Tibial nerve (tissue), 4 donors: Measurements from ENCODE around the gene AQP12A. TPM values are rescaled to one million over a fixed set of nuclear protein-coding genes. Genes with fewer than 3 reads are reported as not detected.

Experiments
- DNase-seq, 2 donors: peaks; one replicate each; pipeline ENCODE4 v3.0.0-alpha.2; 2019; ENCODE audit warnings: low spot score in 2 of 2
- H3K27ac ChIP-seq, 4 donors: fragments of 200-600 bp; sonication (generic) in 3 of 4; one replicate each; pipeline ENCODE4 v1.5.1; 2017 to 2019; ENCODE audit warnings: mild to moderate bottlenecking in 1 of 4
- H3K27me3 ChIP-seq, 2 donors: fragments of 200-600 bp; sonication (generic) in 1 of 2; one replicate each; pipeline versions ENCODE4 v1.5.1 to v1.6.0; 2017 to 2019
- H3K36me3 ChIP-seq, 3 donors: fragments of 200-600 bp; sonication (generic); one replicate each; pipeline ENCODE4 v1.5.1; 2018 to 2019
- H3K4me1 ChIP-seq, 4 donors: fragments of 200-600 bp; sonication (generic) in 3 of 4; one replicate each; pipeline ENCODE4 v1.5.1; 2017 to 2019
- H3K4me3 ChIP-seq, 4 donors: fragments of 200-600 bp; sonication (generic) in 3 of 4; one replicate each; pipeline ENCODE4 v1.5.1; 2017 to 2019; ENCODE audit warnings: mild to moderate bottlenecking in 1 of 4, moderate library complexity in 1 of 4
- H3K9me3 ChIP-seq, 4 donors: fragments of 200-600 bp; sonication (generic) in 3 of 4; one replicate each; pipeline ENCODE4 v1.5.1; 2017 to 2019
- CTCF ChIP-seq, 5 experiments: fragments of 200-600 bp in 3 of 5; fragments of 450-650 bp in 2 of 5; sonication (generic) in 3 of 5; IDR thresholded peaks; one replicate each; pipeline ENCODE4 v1.5.1; 2016 to 2019; ENCODE audit warnings: antibody characterized with exemption in 5 of 5, mild to moderate bottlenecking in 3 of 5, moderate library complexity in 2 of 5
- EP300 ChIP-seq, 2 donors: sonication (generic); formaldehyde crosslinking; IDR thresholded peaks; one replicate each; pipeline ENCODE4 v1.6.1; 2017; ENCODE audit warnings: antibody characterized with exemption in 2 of 2, mild to moderate bottlenecking in 1 of 2
- POLR2A ChIP-seq, 2 donors: fragments of 450-650 bp; IDR thresholded peaks; one replicate each; pipeline ENCODE4 v1.6.1; 2017; ENCODE audit warnings: antibody characterized with exemption in 2 of 2, mild to moderate bottlenecking in 2 of 2, moderate library complexity in 2 of 2
- WGBS, 2 donors: methylation state at CpG; one replicate each; pipeline ENCODE4 v1.1.5; 2018; 5-methylcytosine and 5-hydroxymethylcytosine counted together
- total RNA-seq, 4 donors: library from RNA; depleted of rRNA; stranded (reverse); fragments of >200 nt; gene quantifications; one replicate each; pipeline ENCODE4 v1.1.0, GENCODE V29; 2016

Gene AQP12A
- total RNA-seq, 4 donors from 2014 or later, result 1.2 TPM; not detected in 3

- H3K9me3 ChIP-seq, result no peaks in the 10 kb centered on the region
- no peak overlapping the region for H3K4me3 ChIP-seq
- H3K36me3 ChIP-seq, result peaks cover 0 to 43% (median 0%) of the 10 kb centered on the region in 3 donors
- no peak for TF ChIP-seq POLR2A (IDR thresholded peaks at IDR 0.05)
- TF ChIP-seq CTCF (IDR thresholded peaks at IDR 0.05), result no peak
- no peak for TF ChIP-seq EP300 (IDR thresholded peaks at IDR 0.05)
- no peaks in the 10 kb centered on the region for H3K4me1 ChIP-seq
- WGBS, 2 donors, result 87 to 98% methylated on average over 8 to 12 of the region's 12 CpGs
- H3K27me3 ChIP-seq, result peaks cover 0 to 8% of the 10 kb centered on the region in 2 donors
- no peak overlapping the region for H3K27ac ChIP-seq
- no peak for DNase-seq
These were observed 33.6 kb downstream of the AQP12A start for GRCh38 chr2:240725266-240725665.

GRCh38 chr2:240725671-240726070 lies 34.0 kb downstream of the AQP12A start:
- no peaks in the 10 kb centered on the region for H3K9me3 ChIP-seq
- TF ChIP-seq EP300 (IDR thresholded peaks at IDR 0.05) (no peak), POLR2A (IDR thresholded peaks at IDR 0.05) (no peak), CTCF (IDR thresholded peaks at IDR 0.05) (no peak)
- no peak overlapping the region for H3K27ac ChIP-seq
- H3K36me3 ChIP-seq, result peaks cover 0 to 43% (median 0%) of the 10 kb centered on the region in 3 donors
- no peak for DNase-seq
- no peak overlapping the region for H3K4me3 ChIP-seq
- H3K27me3 ChIP-seq, result peaks cover 0 to 13% of the 10 kb centered on the region in 2 donors
- H3K4me1 ChIP-seq, result no peaks in the 10 kb centered on the region
- WGBS, 2 donors, result 53% methylated on average over 5 to 7 of the region's 7 CpGs

GRCh38 chr2:240726876-240727275 lies 35.2 kb downstream of the AQP12A start:
- H3K4me3 ChIP-seq, result no peak overlapping the region
- no peak overlapping the region for H3K27ac ChIP-seq
- no peaks in the 10 kb centered on the region for H3K4me1 ChIP-seq
- DNase-seq, result no peak
- no peak for TF ChIP-seq CTCF (IDR thresholded peaks at IDR 0.05)
- no peak for TF ChIP-seq EP300 (IDR thresholded peaks at IDR 0.05)
- no peak for TF ChIP-seq POLR2A (IDR thresholded peaks at IDR 0.05)
- peaks cover 0 to 42% (median 0%) of the 10 kb centered on the region in 3 donors for H3K36me3 ChIP-seq
- 80 to 89% methylated on average over 14 of the region's 14 CpGs for WGBS, 2 donors
- H3K9me3 ChIP-seq, result no peaks in the 10 kb centered on the region
- peaks cover 0 to 22% of the 10 kb centered on the region in 2 donors for H3K27me3 ChIP-seq

GRCh38 chr2:240727439-240727838 lies 35.8 kb downstream of the AQP12A start:
- peaks cover 0 to 22% of the 10 kb centered on the region in 2 donors for H3K27me3 ChIP-seq
- H3K36me3 ChIP-seq, result peaks cover 0 to 36% (median 0%) of the 10 kb centered on the region in 3 donors
- no peak overlapping the region for H3K27ac ChIP-seq
- TF ChIP-seq POLR2A (IDR thresholded peaks at IDR 0.05), result no peak
- TF ChIP-seq EP300 (IDR thresholded peaks at IDR 0.05), result no peak
- no peak for TF ChIP-seq CTCF (IDR thresholded peaks at IDR 0.05)
- DNase-seq, result no peak
- 80 to 82% methylated on average over 14 of the region's 14 CpGs for WGBS, 2 donors
- no peak overlapping the region for H3K4me3 ChIP-seq
- H3K4me1 ChIP-seq, result no peaks in the 10 kb centered on the region
- H3K9me3 ChIP-seq, result no peaks in the 10 kb centered on the region

GRCh38 chr2:240727913-240728312 lies 36.2 kb downstream of the AQP12A start:
- no peak overlapping the region for H3K4me3 ChIP-seq
- no peak overlapping the region for H3K27ac ChIP-seq
- no peaks in the 10 kb centered on the region for H3K4me1 ChIP-seq
- TF ChIP-seq EP300 (IDR thresholded peaks at IDR 0.05) (no peak), CTCF (IDR thresholded peaks at IDR 0.05) (no peak), POLR2A (IDR thresholded peaks at IDR 0.05) (no peak)
- peaks cover 0 to 22% of the 10 kb centered on the region in 2 donors for H3K27me3 ChIP-seq
- 86 to 88% methylated on average over 8 to 15 of the region's 15 CpGs for WGBS, 2 donors
- H3K36me3 ChIP-seq, result peaks cover 0 to 31% (median 0%) of the 10 kb centered on the region in 3 donors
- no peak for DNase-seq
- H3K9me3 ChIP-seq, result no peaks in the 10 kb centered on the region
